Lung (tissue), 16 donors: ENCODE measurements around the gene DNAL4. TPM values are rescaled to one million over a fixed set of nuclear protein-coding genes. Genes with fewer than 3 reads are reported as not detected.

ENCODE experiments used
- ATAC-seq: fragments of 200-7000 bp; cut with Tn5 transposase; one replicate; pipeline ENCODE4 v1.9.1; 2020; ENCODE audit warnings: moderate number of reproducible peaks; ENCODE audit not compliant: insufficient read depth, low FRiP score
- DNase-seq, 3 donors: peaks; one replicate each; pipeline ENCODE4 v3.0.0-alpha.2; 2013 to 2017
- H3K27ac ChIP-seq, 2 donors: one replicate each; pipeline ENCODE4 v1.5.1; 2013; ENCODE audit warnings: mild to moderate bottlenecking in 2 of 2, moderate library complexity in 2 of 2, control low read depth in 1 of 2, inconsistent platforms in 1 of 2, low read depth in 1 of 2, low read length in 1 of 2
- H3K27me3 ChIP-seq, 3 donors: one replicate each; pipeline ENCODE4 v1.5.1; 2013; ENCODE audit warnings: low read length in 2 of 3; ENCODE audit not compliant: control insufficient read depth in 3 of 3, insufficient read depth in 3 of 3
- H3K36me3 ChIP-seq, 4 donors: one replicate each; pipeline ENCODE4 v1.5.1; 2013; ENCODE audit warnings: low read length in 4 of 4, mild to moderate bottlenecking in 1 of 4, moderate library complexity in 1 of 4; ENCODE audit not compliant: control insufficient read depth in 4 of 4, insufficient read depth in 4 of 4
- H3K4me1 ChIP-seq, 5 donors: one replicate each; pipeline ENCODE4 v1.5.1; 2013; ENCODE audit warnings: low read length in 5 of 5, mild to moderate bottlenecking in 2 of 5, moderate library complexity in 1 of 5; ENCODE audit not compliant: control insufficient read depth in 5 of 5, insufficient read depth in 5 of 5
- H3K4me3 ChIP-seq: one replicate; pipeline ENCODE4 v1.5.1; 2013; ENCODE audit warnings: mild to moderate bottlenecking, control low read depth, moderate library complexity
- H3K9ac ChIP-seq, 2 donors: one replicate each; pipeline ENCODE4 v1.5.1; 2013; ENCODE audit warnings: low read length in 2 of 2, control low read depth in 1 of 2; ENCODE audit not compliant: insufficient read depth in 1 of 2
- H3K9me3 ChIP-seq, 4 donors: one replicate each; pipeline ENCODE4 v1.5.1; 2013; ENCODE audit warnings: low read length in 3 of 4, mild to moderate bottlenecking in 1 of 4, moderate library complexity in 1 of 4; ENCODE audit not compliant: control insufficient read depth in 4 of 4, insufficient read depth in 3 of 4
- CTCF ChIP-seq: IDR thresholded peaks from 2 replicates; pipeline ENCODE4 v1.5.1; 2012; ENCODE audit warnings: mild to moderate bottlenecking; ENCODE audit errors: control extremely low read depth, extremely low read depth
- WGBS, 2 donors: extraction: QIAGEN DNeasy Blood & Tissue Kit; methylation state at CpG; one replicate each; pipeline ENCODE4 v1.1.7; 2013; 5-methylcytosine and 5-hydroxymethylcytosine counted together
- long read RNA-seq, 5 donors: transcript quantifications; one replicate each; lab custom pipeline, GENCODE V29; 2026
- polyA plus RNA-seq, 2 donors: library from polyadenylated mRNA; stranded (reverse); fragments of 200-250 nt; gene quantifications; one replicate each; pipeline ENCODE4 v1.2.1, GENCODE V29; 2013
- total RNA-seq, 2 donors: library from RNA; depleted of rRNA in 1 of 2; stranded (reverse); fragments of >200 nt in 1 of 2; gene quantifications; one replicate each; pipeline ENCODE4 v1.2.1, GENCODE V29; 2014 to 2021
- donor health status: control.
- donor health status: control.
- donor health status: Bipolar disorder and iron deficiency.
- donor health status: healthy.
- donor health status: DM: yes; HTN: yes; CAD: no.

DNAL4 gene
- total RNA-seq (10 to 100 TPM; 28.4 to 29.0 TPM), polyA plus RNA-seq (10 to 100 TPM; 22.2 to 24.1 TPM)
- long read RNA-seq, donor 1, transcript DNAL4-201 (4 exons, 1,504 nt), result major isoform, 31 of 31 reads
- long read RNA-seq, donor 1, partial matches to known transcripts, result 0 of 31 reads
- long read RNA-seq, donor 1, other reads (novel, unspliced or antisense), result 0 of 31 reads
- long read RNA-seq, donor 2, transcript DNAL4-201 (4 exons, 1,504 nt), result major isoform, 7 of 7 reads
- long read RNA-seq, donor 2, partial matches to known transcripts, result 0 of 7 reads
- long read RNA-seq, donor 2, other reads (novel, unspliced or antisense), result 0 of 7 reads
- long read RNA-seq, donor 3, transcript DNAL4-201 (4 exons, 1,504 nt), result major isoform, 10 of 10 reads
- long read RNA-seq, donor 3, partial matches to known transcripts, result 0 of 10 reads
- long read RNA-seq, donor 3, other reads (novel, unspliced or antisense), result 0 of 10 reads
- long read RNA-seq, donor 4, transcript DNAL4-201 (4 exons, 1,504 nt), result major isoform, 11 of 12 reads
- long read RNA-seq, donor 4, partial matches to known transcripts, result 0 of 12 reads
- long read RNA-seq, donor 4, other reads (novel, unspliced or antisense), result 0 of 12 reads
- long read RNA-seq, donor 5, transcript DNAL4-201 (4 exons, 1,504 nt), result major isoform, 16 of 18 reads
- long read RNA-seq, donor 5, partial matches to known transcripts, result 0 of 18 reads
- long read RNA-seq, donor 5, other reads (novel, unspliced or antisense), result 0 of 18 reads

- H3K27ac ChIP-seq, result peak within 1 kb of the TSS; percentile 80 to 87
- H3K9me3 ChIP-seq, result peaks cover 0 to 3% (median 0%) of the 10 kb centered on the region in 4 donors
- DNase-seq, result peak; percentile 95 to 99 (median 99)
- no peak for TF ChIP-seq CTCF
- peaks cover 5 to 12% (median 9%) of the 10 kb centered on the region in 4 donors for H3K36me3 ChIP-seq
- peaks cover 0 to 12% (median 0%) of the 10 kb centered on the region in 3 donors for H3K27me3 ChIP-seq
- peaks cover 0 to 20% (median 4%) of the 10 kb centered on the region in 5 donors for H3K4me1 ChIP-seq
- 0% methylated on average over 44 to 47 of the region's 47 CpGs for WGBS, 2 donors
- peak within 1 kb of the TSS; percentile 70 to 85 for H3K9ac ChIP-seq
- peak within 1 kb of the TSS; percentile 84 for H3K4me3 ChIP-seq
- peak; percentile 96 for ATAC-seq
Observed at GRCh38 chr22:38793721-38794466, at the start of gene DNAL4. Gene DNAL4, minus strand, starts transcription at chr22:38794143. Its CDS starts 11,412 bp downstream, at chr22:38782731.

- H3K4me1 ChIP-seq, result peaks cover 0 to 7% (median 0%) of the 10 kb centered on the region in 5 donors
- 0 to 1% methylated on average over 23 to 68 of the region's 68 CpGs for WGBS, 2 donors
- H3K9ac ChIP-seq, result no peak overlapping the region
- H3K9me3 ChIP-seq, result no peaks in the 10 kb centered on the region
- H3K27me3 ChIP-seq, result peaks cover 0 to 43% (median 0%) of the 10 kb centered on the region in 3 donors
- no peak for ATAC-seq
- peak overlapping the region; percentile 35 for H3K4me3 ChIP-seq
- peak overlapping the region; percentile 29 to 75 for H3K27ac ChIP-seq
- DNase-seq, result peak; percentile 84 to 95 (median 89)
- H3K36me3 ChIP-seq, result no peaks in the 10 kb centered on the region
- no peak for TF ChIP-seq CTCF
Observed at GRCh38 chr22:38843201-38843656, 49.3 kb upstream of the DNAL4 start.

GRCh38 chr22:38842512-38843200 is 48.7 kb upstream of the DNAL4 start:
- Histone ChIP-seq H3K27ac (peak overlapping the region in 1 of 2 donors; percentile 75), H3K36me3 (no peaks in the 10 kb centered on the region), H3K27me3 (peaks cover 0 to 37% (median 0%) of the 10 kb centered on the region in 3 donors), H3K9me3 (no peaks in the 10 kb centered on the region), H3K4me3 (peak overlapping the region; percentile 35), H3K4me1 (peaks cover 0 to 7% (median 0%) of the 10 kb centered on the region in 5 donors), H3K9ac (no peak overlapping the region)
- DNase-seq (no peak), ATAC-seq (no peak)
- 24 to 35% methylated on average over 28 to 34 of the region's 34 CpGs for WGBS, 2 donors
- no peak for TF ChIP-seq CTCF
